GM12873 (cell line): Measurements from ENCODE around the gene RPS6KA4.

Experiments used
- CTCF ChIP-seq: IDR thresholded peaks from 2 replicates; pipeline ENCODE4 v1.5.1; 2012; ENCODE audit warnings: low read depth, mild to moderate bottlenecking, moderate library complexity, low read length, control low read depth; ENCODE audit not compliant: insufficient read depth; ENCODE audit errors: missing control alignments

Gene RPS6KA4

GRCh38 chr11:64382586-64382985, 23.6 kb downstream of the RPS6KA4 start:
- no peak for TF ChIP-seq CTCF

GRCh38 chr11:64383580-64383979, 24.6 kb downstream of the RPS6KA4 start:
- TF ChIP-seq CTCF: no peak

DNA sequence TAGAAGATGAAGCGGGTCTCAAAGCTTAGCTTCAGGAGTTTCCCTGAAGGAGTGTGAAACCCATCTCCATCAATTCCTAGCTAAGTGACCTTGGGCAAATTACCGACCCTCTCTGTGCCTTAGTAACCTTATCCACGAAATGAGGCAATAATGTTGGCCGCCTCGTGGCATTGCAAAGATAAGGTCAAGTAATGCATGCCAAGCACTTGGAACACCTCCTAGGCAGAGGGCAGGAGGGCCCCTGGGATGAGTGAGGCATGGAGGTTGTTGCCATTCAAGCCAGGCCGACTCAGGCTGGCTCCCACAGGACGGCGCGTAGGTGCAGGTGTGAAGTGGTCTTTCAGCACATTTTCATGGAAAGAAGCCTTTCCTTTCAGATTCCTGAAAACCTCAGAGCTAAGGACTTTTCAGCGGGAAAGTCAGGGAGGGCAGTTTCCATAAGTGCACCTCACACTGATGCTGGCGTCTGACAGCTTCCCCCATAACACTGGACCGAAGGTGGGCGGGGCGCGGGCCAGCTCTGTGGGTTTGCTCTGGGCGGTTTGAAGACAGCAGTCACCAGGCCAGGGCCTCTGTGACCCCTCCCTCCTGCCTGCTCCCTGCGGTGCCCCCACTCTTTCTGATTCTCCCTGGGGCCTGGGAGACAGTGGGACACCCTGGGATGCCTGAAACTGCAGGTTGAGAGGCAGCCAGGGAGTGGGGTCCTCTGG, 25.2 kb downstream of the RPS6KA4 start:
- no peak for TF ChIP-seq CTCF

DNA sequence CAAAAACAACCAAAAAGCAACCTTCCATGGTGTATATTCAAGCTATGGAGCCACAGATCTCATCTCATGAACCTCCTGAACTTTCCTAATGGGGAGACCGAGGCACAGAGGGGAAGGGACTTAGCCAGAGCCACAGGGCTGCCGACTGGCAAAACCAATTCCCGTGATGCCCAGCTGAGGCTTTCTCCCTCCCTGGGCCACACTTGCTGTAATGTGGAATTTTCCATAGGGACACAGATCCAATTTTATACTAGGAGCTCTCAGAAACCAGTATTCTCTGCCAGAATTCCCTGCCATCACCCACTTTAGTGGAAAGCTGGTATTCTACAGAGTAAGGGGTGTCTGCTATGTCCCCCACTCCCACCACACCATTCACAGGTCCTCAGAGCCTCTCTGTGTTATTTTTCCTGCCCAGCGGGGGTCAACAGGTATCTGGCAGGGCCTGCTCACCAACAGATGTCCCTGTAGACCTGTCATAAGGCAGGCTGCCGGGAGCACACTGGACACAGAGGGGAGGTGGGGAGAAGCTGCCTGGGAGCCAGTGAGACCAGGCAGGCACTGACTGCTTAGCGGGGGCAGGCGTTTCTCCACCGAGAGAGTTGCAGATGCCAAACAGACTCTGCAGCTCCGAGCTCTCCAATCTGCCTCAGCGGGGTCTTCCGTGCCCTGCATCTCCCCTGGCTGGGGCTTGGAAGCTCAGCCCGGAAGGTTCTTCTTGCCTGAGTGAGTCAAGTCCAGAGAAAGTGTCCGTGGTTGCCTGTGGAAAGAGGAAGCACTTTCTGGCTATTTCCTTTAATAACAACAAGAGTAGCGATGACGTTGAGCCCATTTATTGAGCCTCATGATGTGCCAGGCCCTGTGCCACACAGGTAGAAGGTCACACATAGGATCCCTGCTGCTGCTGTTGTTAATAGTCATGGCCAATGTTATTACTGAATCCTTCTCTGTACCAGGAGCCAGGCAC, 26.3 kb downstream of the RPS6KA4 start:
- no peak for TF ChIP-seq CTCF

GRCh38 chr11:64385945-64386704, 27.2 kb downstream of the RPS6KA4 start:
- TF ChIP-seq CTCF: no peak

DNA sequence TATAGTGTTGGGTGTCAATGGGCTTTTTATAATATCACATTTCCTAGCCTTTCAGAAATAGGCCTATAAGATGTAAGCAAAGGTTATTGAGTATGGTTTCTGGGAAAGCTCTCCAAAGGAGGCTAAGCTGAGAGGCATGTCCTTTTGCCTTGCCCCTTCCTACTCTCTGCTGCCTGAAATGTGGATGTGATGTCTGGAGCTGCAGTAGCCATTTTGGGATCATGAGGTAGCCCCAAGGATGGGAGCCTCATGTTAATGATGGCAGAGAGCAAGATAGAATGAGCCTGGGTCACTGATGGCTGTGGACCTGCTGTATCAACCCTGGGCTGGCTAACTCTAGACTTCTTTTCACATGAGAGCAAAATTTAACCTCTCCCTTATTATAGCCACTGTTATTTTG, 29.0 kb downstream of the RPS6KA4 start:
- no peak for TF ChIP-seq CTCF

DNA sequence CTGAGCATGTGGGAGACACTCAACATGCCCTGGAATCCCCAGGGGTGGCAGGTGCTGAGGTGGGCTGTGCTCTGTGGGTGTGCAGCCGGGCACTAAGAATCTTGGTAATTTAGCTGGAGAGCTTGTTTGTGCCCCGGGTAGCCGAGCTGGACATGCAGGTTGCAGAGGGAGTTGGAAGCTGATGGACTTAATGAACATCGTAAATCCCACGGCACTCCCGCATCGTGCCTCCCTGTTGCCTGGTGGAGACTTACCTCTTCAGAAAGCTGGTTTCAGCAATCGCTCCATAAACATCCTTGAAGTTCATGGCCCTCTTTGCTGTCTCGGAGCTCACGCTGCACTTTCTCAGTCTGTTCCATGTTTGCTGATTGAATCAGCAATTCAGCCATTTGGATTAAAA, 29.9 kb downstream of the RPS6KA4 start:
- TF ChIP-seq CTCF: no peak
